GM18502 (cell line): ENCODE results near the gene AGBL4.
"Not testable (repeated sequence)": the region's sequence is repeated elsewhere in the genome, so short reads cannot be mapped to it uniquely, and the experiment has no call there.

Experiments used
- ATAC-seq: cut with Tn5 transposase; IDR thresholded peaks from one replicate; pipeline ENCODE4 v1.9.1; 2021; ENCODE audit warnings: mild to moderate bottlenecking; ENCODE audit not compliant: unreplicated experiment, poor library complexity

Gene AGBL4

GRCh38 chr1:50023292-50024159 lies at the start of gene AGBL4:
Gene AGBL4, minus strand, starts transcription at chr1:50023954.
- peak; percentile 70 for ATAC-seq

- ATAC-seq = no peak
Observed at GRCh38 chr1:50066806-50067205, 43.1 kb upstream of the AGBL4 start.

DNA sequence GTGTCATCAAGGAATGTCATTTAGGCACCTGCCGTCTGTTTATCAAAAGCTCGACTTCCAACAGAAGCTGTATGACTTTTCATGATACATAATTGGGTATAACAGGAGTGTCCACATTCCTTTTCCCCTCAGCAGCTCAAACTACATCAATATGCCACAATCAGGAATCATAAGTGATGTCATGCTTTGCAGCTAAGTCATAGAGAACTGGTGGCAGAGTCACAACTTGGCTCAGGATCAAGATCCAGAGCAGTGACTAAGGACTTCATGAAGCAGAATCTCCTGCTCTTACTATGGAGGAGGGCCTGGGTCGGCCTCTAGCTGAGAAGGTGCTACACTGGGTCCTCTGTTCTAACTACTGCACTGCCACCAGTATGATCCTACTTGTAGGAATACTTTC lies 36.5 kb upstream of the AGBL4 start:
- no peak for ATAC-seq

DNA sequence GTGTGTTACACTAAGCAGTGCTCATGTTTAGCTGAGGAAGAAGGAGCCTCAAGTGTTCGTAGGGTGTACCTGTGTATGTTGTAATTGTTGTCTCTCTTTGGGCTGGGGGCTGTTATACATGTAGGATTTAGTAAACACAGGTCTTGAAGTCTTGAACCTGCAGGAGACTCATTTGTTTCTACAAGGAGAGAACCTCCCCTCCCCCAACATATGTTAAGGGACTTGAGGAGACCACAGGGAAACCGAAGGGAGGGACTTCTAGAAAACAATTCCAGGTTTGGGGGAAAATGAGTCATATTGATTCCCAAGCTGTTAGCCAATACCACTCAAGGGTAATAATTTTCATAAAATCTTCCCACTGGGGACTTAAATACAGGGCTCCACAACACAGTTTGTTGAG lies 25.0 kb upstream of the AGBL4 start:
- ATAC-seq = no peak

DNA sequence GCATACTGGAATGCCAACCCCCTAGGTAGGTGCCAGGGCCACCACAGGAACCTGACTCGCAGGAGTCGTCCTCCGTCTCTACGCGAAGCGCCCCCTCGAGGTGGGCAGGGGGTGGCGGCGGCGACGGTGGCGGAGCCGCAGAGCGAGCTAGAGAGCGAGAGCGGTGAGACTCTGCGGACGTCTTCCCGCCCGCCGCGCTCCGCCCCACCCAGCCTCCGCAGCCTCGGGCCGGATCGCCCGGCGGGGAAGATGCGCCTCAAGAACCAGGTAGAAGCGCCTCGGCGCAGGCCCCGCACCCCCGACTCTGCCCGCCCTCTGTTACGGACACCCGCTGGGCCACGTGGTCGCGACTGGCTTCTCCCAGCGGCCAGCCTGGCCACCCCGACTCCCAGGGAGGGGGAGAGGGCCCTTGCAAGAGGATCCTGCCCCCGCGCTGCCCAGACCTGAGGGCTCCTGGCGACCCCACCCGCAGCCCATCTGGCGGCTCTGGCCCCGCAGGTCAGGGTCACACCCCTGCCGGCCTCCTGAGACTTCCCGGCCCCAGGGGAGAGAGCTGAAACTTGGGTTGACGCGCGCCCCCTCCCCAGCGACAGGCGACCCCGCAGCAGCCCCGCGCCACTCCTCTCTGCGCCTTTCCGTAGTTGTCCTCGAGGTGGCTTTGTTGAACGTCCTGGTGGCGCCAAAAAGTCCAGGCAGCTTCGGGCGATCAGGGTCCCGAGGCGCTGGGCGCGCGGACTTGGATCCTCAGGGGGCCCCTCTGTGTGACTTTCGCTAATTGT lies 24.4 kb upstream of the AGBL4 start:
- ATAC-seq = no peak

- ATAC-seq = no peak
Observed at GRCh38 chr1:50038237-50038809, 14.6 kb upstream of the AGBL4 start.

DNA sequence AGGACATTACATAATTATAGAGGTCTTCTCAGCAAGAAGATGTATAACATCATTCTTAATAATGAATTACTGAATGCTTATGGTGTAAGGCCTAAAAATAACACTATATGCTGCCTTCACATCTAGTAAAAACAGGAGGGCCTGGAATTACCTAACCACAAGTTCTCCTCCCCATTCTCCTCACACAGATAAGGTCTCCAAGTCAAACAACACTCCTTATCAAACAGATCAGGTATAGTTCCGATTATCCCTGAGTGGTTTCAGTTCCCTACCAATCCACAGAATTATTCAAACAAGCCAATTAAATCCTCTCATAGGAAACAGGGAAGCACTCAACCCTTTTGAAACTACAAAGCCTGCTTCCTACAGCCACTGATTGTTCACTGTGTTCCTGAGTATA lies 4.0 kb upstream of the AGBL4 start:
- ATAC-seq = no peak

DNA sequence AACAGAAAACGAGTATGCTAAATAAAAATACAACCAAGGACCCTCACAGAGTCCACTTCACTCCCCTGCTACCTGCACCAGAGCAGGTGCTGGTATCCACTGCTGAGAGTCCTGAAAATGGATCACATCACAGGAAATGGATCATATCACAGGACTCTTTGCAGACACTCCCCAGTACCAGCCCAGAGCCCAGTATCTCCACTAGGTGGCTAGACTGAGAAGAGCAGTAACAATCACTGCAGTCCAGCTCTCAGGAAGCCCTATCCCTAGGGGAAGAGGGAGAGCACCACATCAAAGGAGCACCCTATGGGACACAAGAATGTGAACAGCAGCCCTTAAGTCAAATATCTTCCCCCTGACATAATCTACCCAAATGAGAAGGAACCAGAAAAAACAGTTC lies 28.0 kb downstream of the AGBL4 start:
- ATAC-seq = no peak

GRCh38 chr1:49971088-49971487 lies 52.7 kb downstream of the AGBL4 start:
- no peak for ATAC-seq

DNA sequence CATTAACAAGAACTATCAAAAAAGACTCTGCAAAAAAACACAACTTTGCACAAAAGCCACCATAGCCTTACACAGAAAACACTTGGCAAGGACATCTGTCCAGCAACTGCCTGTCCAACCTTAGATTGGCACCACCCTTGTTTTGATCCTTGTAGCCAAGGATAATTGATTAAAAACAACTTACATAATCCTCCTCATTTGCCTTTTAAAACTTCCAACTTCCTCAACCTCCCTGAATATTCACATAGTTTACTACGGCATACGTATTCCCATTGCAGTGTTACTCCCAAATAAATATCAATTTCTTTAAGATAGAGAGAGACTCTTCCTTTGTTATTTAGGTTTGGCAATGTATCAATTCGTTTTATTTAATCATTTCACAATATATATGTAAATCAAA lies 72.4 kb downstream of the AGBL4 start:
- no peak for ATAC-seq

- not testable (repeated sequence) for ATAC-seq
Observed at GRCh38 chr1:49915301-49915700, 108.5 kb downstream of the AGBL4 start.

DNA sequence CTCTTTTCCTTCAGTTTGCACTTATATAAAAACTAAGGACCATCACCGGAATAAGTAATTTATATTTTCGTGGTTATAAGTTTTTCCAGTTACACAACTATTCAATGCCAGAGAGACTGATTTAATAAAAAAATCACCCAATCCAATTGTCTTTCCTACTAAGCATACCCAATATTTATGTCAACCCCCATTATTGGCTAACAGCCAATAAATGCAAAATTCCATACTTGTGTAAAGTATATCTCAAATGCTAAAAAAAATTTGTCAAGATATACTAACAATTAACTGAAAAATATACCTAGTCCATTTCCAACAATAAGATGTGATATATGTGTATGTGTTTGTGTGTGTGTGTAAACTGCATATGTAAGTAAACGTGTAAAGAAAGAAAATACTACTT lies 117.4 kb downstream of the AGBL4 start:
- ATAC-seq = no peak

DNA sequence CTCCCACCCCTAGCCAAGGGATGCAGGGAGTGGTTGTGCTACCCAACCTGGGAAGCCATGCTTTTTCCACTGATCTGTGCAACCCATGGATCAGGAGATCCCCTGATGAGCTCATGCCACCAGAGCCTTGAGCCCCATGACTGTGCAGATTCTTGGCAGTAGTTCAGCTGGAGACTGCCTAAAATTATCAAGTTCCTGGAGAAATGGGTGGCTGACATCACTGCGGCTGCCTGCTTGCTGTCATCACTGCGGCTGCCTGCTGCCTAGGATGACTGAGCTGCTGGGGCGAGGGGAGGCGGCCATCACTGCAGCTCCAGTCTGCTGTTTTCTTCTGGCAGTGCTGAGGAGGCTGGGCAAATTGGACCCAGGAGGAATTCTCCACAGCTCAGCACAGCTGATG lies 159.2 kb downstream of the AGBL4 start:
- no peak for ATAC-seq

DNA sequence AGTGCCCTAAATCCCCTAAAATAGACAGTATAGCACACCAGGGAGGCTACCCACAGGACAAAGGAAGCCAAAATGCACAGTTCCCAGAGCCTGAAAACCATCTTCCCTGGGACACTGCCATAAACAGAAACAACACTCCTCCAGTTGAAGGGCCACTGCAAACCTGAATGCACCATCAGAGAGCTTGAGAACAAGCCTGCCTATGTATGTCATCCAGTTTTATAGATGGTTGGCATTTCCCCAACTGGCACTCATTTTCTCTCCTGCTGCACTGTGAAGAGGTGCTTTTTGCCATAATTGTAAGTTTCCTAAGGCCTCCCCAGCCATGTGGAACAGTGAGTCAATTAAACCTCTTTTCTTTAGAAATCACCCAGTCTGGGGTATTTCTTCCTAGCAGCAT lies 169.0 kb downstream of the AGBL4 start:
- no peak for ATAC-seq

- no peak for ATAC-seq
Observed at GRCh38 chr1:49842596-49842995, 181.2 kb downstream of the AGBL4 start.

DNA sequence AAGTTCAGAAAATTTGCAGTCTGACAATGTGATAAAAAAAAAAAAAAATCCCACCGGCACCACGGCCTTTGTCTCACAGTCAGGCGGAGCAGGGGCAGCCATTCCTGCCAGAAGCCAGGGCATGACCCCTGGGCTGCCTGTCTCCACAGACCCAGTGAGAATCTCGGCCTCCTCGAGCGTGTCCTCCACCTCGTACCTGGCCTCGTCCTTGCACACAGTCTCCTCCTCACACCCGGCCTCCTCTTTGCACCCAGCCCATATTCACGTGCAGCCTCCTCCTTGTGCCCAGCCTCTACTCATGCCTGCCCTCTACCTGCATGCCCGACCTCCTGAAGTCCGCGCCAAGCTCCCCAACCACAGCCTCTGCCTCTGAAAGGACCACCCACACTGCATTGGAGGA lies 182.0 kb downstream of the AGBL4 start:
- no peak for ATAC-seq

GRCh38 chr1:49824261-49824660 lies 199.5 kb downstream of the AGBL4 start:
- no peak for ATAC-seq

GRCh38 chr1:49817681-49818080 lies 206.1 kb downstream of the AGBL4 start:
- ATAC-seq = no peak

DNA sequence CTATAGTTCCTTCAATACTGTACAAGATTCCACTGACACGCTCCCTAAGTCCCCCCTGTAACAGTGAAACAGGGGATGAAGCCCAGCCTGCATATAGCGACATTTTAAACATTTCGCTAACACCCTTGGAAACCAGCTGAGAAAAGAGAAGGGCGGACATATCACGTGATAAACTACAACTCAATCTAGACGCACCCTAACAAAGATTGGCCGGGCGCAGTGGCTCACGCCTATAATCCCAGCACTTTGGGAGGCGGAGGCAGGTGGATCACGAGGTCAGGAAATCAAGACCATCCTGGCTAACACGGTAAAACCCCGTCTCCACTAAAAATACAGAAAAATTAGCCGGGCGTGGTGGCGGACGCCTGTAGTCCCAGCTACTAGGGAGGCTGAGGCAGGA lies 236.7 kb downstream of the AGBL4 start:
- not testable (repeated sequence) for ATAC-seq

- ATAC-seq = no peak
Observed at GRCh38 chr1:49765034-49765433, 258.7 kb downstream of the AGBL4 start.

GRCh38 chr1:49738118-49738517 lies 285.6 kb downstream of the AGBL4 start:
- ATAC-seq = not testable (repeated sequence)
